ENCODE data around the gene RPL22L1.
"Not testable (repeated sequence)": the region's sequence is repeated elsewhere in the genome, so short reads cannot be mapped to it uniquely, and the experiment has no call there.

Gene RPL22L1

DNA sequence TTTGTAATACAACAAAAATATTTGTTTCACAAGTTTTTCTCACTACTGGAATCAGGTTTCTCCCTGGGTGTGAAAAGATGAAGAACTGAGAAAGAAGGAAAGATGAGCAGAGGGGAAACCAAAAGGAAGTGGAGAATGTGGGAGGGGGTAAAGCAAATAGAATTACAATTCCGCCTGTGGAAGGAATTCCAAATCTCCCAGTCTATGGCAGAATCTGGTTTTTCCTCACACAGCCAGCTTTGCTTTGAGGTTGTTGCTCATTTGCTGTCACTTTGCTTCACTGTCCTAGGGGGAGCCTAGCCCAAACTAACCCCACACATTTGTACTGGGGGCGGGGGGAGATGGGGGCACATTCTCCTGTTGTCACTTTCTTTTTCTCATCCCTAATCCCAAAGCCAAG lies 43.9 kb downstream of the RPL22L1 start:
- FAIRE-seq, result no peak

DNA sequence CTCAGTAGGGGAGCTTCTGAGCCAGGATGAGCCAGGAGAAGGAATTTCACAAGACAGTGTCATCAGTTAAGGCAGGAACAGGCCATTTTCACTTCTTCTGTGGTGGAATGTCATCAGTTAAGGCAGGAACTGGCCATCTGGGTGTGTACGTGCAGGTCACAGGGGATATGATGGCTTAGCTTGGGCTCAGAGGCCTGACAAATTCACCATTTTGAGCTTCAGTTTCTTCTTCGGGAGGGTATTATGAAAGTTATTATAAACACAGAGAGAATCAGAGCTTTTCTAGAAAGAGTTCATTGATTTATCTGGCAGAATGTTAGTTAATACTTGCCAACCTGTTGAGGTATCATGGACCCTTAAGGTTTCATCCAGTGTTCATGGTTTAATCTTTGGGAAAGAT lies 46.4 kb downstream of the RPL22L1 start:
- FAIRE-seq, result not testable (repeated sequence)

DNA sequence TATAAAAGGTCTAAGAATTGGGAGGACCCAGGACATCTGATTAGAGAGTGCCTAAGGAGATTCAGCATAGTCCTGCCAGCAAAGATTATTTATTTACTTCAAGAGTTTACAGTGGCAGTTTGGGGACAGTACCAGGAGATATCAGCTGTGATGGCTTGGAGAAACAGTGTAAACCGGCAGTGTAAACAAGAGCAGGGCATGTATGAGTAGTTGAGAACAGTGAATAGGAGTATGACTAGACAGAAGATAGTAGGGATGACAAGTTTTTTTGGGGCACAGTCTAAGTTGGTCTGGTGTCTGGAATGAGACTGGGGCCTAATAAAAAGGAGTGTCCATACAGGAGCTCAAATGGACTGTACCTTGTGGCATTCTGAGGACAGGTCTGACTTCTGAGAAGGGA lies 51.7 kb downstream of the RPL22L1 start:
- FAIRE-seq, result not testable (repeated sequence)

DNA sequence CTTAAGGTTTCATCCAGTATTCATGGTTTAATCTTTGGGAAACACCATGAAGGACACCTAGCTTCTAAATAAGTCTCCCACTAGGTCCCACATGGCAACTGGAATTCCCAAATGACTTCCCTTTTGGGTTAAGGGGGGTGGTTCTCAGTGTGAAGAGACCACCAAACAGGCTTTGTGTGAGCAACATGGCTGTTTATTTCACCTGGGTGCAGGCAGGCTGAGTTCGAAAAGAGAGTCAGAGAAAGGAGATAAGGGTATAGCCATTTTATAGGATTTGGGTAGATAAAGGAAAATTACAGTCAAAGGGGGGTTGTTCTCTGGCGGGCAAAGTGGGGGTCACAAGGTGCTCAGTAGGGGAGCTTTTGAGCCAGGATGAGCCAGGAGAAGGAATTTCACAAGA lies 52.5 kb downstream of the RPL22L1 start:
- not testable (repeated sequence) for FAIRE-seq

DNA sequence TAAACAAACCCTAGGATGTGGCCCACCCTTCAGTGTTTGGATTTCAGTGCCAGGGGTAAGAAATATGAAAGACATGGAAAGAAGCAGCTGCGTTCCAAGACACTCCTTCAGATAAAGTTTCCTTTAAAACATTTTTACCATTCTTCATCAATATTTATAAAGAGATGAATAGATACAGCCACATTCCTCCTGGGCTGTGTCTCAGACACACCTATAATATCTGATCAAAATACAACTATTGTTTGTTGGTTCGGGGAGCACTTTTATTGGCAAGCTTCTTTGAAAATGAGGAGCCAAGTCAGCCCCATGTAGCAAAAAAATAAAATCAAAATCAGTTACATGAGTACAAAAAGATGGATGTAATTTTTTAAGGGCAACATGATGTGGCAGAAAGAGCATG lies 53.2 kb downstream of the RPL22L1 start:
- no peak for FAIRE-seq

DNA sequence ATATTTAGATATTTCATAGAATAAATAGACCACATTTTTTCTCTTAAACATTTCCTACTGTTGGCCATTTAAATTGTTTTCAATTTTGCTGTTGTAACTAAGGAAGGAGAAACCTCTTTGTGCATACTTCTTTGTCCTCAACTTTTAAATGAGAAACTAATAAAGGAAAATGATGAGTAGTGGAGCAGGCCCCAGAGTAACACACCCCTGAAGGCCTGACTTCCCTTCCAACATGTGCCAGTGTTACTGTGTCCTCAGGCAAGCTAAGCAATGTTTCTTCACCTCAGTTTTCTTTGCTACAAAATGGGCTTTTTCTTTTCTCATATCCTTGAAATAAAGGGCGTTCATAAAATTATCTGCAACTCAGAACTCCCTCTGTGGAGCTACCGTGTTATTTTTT lies 53.7 kb downstream of the RPL22L1 start:
- FAIRE-seq, result no peak

DNA sequence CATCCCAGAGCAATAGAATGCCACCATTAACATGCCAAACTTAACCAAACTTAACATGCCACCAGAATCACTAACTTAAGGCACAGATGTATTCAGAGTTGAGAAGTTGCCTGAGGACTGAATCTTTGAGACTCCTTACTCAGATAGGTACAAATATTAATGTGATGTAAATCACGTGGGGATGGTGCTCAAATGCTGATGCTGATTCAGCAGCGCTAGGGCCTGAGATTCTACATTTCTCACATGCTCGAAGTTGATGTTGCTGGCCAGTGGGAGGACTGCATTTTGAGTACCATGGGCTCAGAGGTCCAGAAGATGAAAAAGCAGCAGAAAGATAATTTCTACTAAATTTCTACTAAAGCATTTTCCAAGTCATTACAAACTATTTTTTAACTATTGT lies 54.1 kb downstream of the RPL22L1 start:
- FAIRE-seq, result no peak

DNA sequence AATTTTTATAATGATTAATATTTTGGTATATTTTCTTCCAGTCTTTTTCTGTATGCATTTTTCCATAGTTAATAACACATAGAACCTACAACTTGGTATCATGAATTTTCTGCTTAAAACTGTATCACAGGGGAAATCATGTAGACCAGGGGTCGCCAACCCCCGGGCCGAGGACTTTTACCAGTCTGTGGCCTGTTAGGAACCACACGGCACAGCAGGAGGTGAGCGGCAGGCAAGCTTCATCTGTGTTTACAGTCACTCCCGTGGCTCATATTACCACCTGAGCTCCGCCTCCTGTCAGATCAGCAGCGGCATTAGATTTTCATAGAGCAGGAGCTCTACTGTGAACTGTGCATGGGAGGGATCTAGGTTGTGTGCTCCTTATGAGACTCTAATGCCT lies 54.7 kb downstream of the RPL22L1 start:
- FAIRE-seq, result no peak
